ENCODE measurements around the gene XYLT1. TPM values are rescaled to one million over a fixed set of nuclear protein-coding genes. Genes with fewer than 3 reads are reported as not detected.

XYLT1 gene
- total RNA-seq, 1 donor from 2014 or later = 1.6 TPM

- Histone ChIP-seq H3K27me3 (ENCODE audit: control insufficient read depth, insufficient read depth, low read length) (no peaks in the 10 kb centered on the region), H3K36me3 (ENCODE audit: control insufficient read depth, insufficient read depth, low read length) (no peaks in the 10 kb centered on the region), H3K4me3 (ENCODE audit: low read depth, low read length) (no peak overlapping the region)
- DNase-seq (ENCODE audit: low read depth) = no peak
- TF ChIP-seq CTCF (IDR thresholded peaks at IDR 0.05; ENCODE audit: insufficient read depth, low read length, poor library complexity, severe bottlenecking) = no peak
Measured at GRCh38 chr16:17446661-17447060, 24.1 kb downstream of the XYLT1 start.

GRCh38 chr16:17445421-17445820 lies 25.3 kb downstream of the XYLT1 start:
- TF ChIP-seq CTCF (IDR thresholded peaks at IDR 0.05; ENCODE audit: insufficient read depth, low read length, poor library complexity, severe bottlenecking) = no peak
- H3K36me3 ChIP-seq (ENCODE audit: control insufficient read depth, insufficient read depth, low read length) = no peaks in the 10 kb centered on the region
- H3K4me3 ChIP-seq (ENCODE audit: low read depth, low read length) = no peak overlapping the region
- DNase-seq (ENCODE audit: low read depth) = no peak
- no peaks in the 10 kb centered on the region for H3K27me3 ChIP-seq (ENCODE audit: control insufficient read depth, insufficient read depth, low read length)

- DNase-seq (ENCODE audit: low read depth) = no peak
- no peaks in the 10 kb centered on the region for H3K27me3 ChIP-seq (ENCODE audit: control insufficient read depth, insufficient read depth, low read length)
- no peak overlapping the region for H3K4me3 ChIP-seq (ENCODE audit: low read depth, low read length)
- no peak for TF ChIP-seq CTCF (IDR thresholded peaks at IDR 0.05; ENCODE audit: insufficient read depth, low read length, poor library complexity, severe bottlenecking)
- no peaks in the 10 kb centered on the region for H3K36me3 ChIP-seq (ENCODE audit: control insufficient read depth, insufficient read depth, low read length)
Measured at GRCh38 chr16:17444658-17445057, 26.1 kb downstream of the XYLT1 start.

- no peaks in the 10 kb centered on the region for H3K27me3 ChIP-seq (ENCODE audit: control insufficient read depth, insufficient read depth, low read length)
- no peak for TF ChIP-seq CTCF (IDR thresholded peaks at IDR 0.05; ENCODE audit: insufficient read depth, low read length, poor library complexity, severe bottlenecking)
- no peak for DNase-seq (ENCODE audit: low read depth)
- no peak overlapping the region for H3K4me3 ChIP-seq (ENCODE audit: low read depth, low read length)
- H3K36me3 ChIP-seq (ENCODE audit: control insufficient read depth, insufficient read depth, low read length) = no peaks in the 10 kb centered on the region
Measured at GRCh38 chr16:17440131-17440530, 30.6 kb downstream of the XYLT1 start.

GRCh38 chr16:17439580-17439979 lies 31.2 kb downstream of the XYLT1 start:
- Histone ChIP-seq H3K4me3 (ENCODE audit: low read depth, low read length) (no peak overlapping the region), H3K36me3 (ENCODE audit: control insufficient read depth, insufficient read depth, low read length) (no peaks in the 10 kb centered on the region), H3K27me3 (ENCODE audit: control insufficient read depth, insufficient read depth, low read length) (no peaks in the 10 kb centered on the region)
- no peak for TF ChIP-seq CTCF (IDR thresholded peaks at IDR 0.05; ENCODE audit: insufficient read depth, low read length, poor library complexity, severe bottlenecking)
- DNase-seq (ENCODE audit: low read depth) = no peak

GRCh38 chr16:17437981-17438380 lies 32.8 kb downstream of the XYLT1 start:
- DNase-seq (ENCODE audit: low read depth) = no peak
- Histone ChIP-seq H3K36me3 (ENCODE audit: control insufficient read depth, insufficient read depth, low read length) (no peaks in the 10 kb centered on the region), H3K27me3 (ENCODE audit: control insufficient read depth, insufficient read depth, low read length) (no peaks in the 10 kb centered on the region), H3K4me3 (ENCODE audit: low read depth, low read length) (no peak overlapping the region)
- TF ChIP-seq CTCF (IDR thresholded peaks at IDR 0.05; ENCODE audit: insufficient read depth, low read length, poor library complexity, severe bottlenecking) = no peak
